OCI-LY1 (cell line): ENCODE data around the gene GPRIN3.

Source experiments
- CTCF ChIP-seq: fragments of 200-600 bp; sonication (generic), shearing (Covaris generic); IDR thresholded peaks from 2 replicates; pipeline ENCODE4 v1.5.1; 2017; ENCODE audit warnings: mild to moderate bottlenecking, antibody characterized with exemption, low read length, moderate library complexity, mixed read lengths
- EZH2 ChIP-seq: fragments of 200-600 bp; sonication (generic), shearing (Covaris generic); IDR thresholded peaks from 2 replicates; pipeline ENCODE4 v1.8.0; 2017; ENCODE audit warnings: borderline replicate concordance, mixed run types, mild to moderate bottlenecking, antibody characterized with exemption, low read length, moderate library complexity, mixed read lengths

- no peak for TF ChIP-seq EZH2
- TF ChIP-seq CTCF: no peak
Observed at GRCh38 chr4:89248879-89249281, 58.7 kb downstream of the GPRIN3 start.
